ENCODE results near the gene MRPS9.

The MRPS9 gene

GRCh38 chr2:105039559-105039958 lies 1.7 kb downstream of the MRPS9 start:
- H3K4me2 ChIP-seq (ENCODE audit: low read depth, low read length, poor library complexity, severe bottlenecking) = peak overlapping the region; percentile 75
- H3K36me3 ChIP-seq (ENCODE audit: low read length) = peaks cover 5% of the 10 kb centered on the region
- no peak overlapping the region for H3K9ac ChIP-seq (ENCODE audit: low read length)
- no peak overlapping the region for H2AFZ ChIP-seq (ENCODE audit: low read depth, low read length, severe bottlenecking)
- H3K27ac ChIP-seq (ENCODE audit: low read depth, low read length) = no peak overlapping the region
- H3K79me2 ChIP-seq (ENCODE audit: insufficient read depth, low read length) = peaks cover 29% of the 10 kb centered on the region; the same call in 1 of the 2 replicates
- no peaks in the 10 kb centered on the region for H4K20me1 ChIP-seq (ENCODE audit: low read depth, low read length)
- no peaks in the 10 kb centered on the region for H3K9me2 ChIP-seq (replicated peaks; ENCODE audit: insufficient read depth, low read length)
- H3K9me3 ChIP-seq (ENCODE audit: insufficient read depth, low read length) = no peaks in the 10 kb centered on the region
- no peak for TF ChIP-seq CTCF (IDR thresholded peaks at IDR 0.05; ENCODE audit: insufficient read depth, low read length, poor library complexity, severe bottlenecking)
- no peak for TF ChIP-seq EZH2phosphoT487 (conservative IDR thresholded peaks at IDR 0.05; ENCODE audit: low read length)
- no peaks in the 10 kb centered on the region for H3K27me3 ChIP-seq (ENCODE audit: low read length)
- no peak overlapping the region for H3K4me3 ChIP-seq (ENCODE audit: insufficient read depth, low read length, poor library complexity, severe bottlenecking)
- H3F3A ChIP-seq (ENCODE audit: insufficient read depth) = no peaks in the 10 kb centered on the region; the same call in 1 of the 2 replicates

GRCh38 chr2:105042189-105042588 lies 4.3 kb downstream of the MRPS9 start:
- no peaks in the 10 kb centered on the region for H3K9me2 ChIP-seq (replicated peaks; ENCODE audit: insufficient read depth, low read length)
- H3K9ac ChIP-seq (ENCODE audit: low read length) = no peak overlapping the region
- H3K4me3 ChIP-seq (ENCODE audit: insufficient read depth, low read length, poor library complexity, severe bottlenecking) = no peak overlapping the region
- H3K4me2 ChIP-seq (ENCODE audit: low read depth, low read length, poor library complexity, severe bottlenecking) = no peak overlapping the region
- no peak overlapping the region for H3K27ac ChIP-seq (ENCODE audit: low read depth, low read length)
- peaks cover 29% of the 10 kb centered on the region; the same call in 1 of the 2 replicates for H3K79me2 ChIP-seq (ENCODE audit: insufficient read depth, low read length)
- TF ChIP-seq EZH2phosphoT487 (conservative IDR thresholded peaks at IDR 0.05; ENCODE audit: low read length) = no peak
- H2AFZ ChIP-seq (ENCODE audit: low read depth, low read length, severe bottlenecking) = no peak overlapping the region
- no peaks in the 10 kb centered on the region for H4K20me1 ChIP-seq (ENCODE audit: low read depth, low read length)
- no peaks in the 10 kb centered on the region for H3K9me3 ChIP-seq (ENCODE audit: insufficient read depth, low read length)
- H3K36me3 ChIP-seq (ENCODE audit: low read length) = peaks cover 5% of the 10 kb centered on the region
- H3F3A ChIP-seq (ENCODE audit: insufficient read depth) = no peaks in the 10 kb centered on the region; the same call in 1 of the 2 replicates
- no peaks in the 10 kb centered on the region for H3K27me3 ChIP-seq (ENCODE audit: low read length)

GRCh38 chr2:105052773-105053172 lies 14.9 kb downstream of the MRPS9 start:
- H3F3A ChIP-seq (ENCODE audit: insufficient read depth) = no peaks in the 10 kb centered on the region
- no peaks in the 10 kb centered on the region for H4K20me1 ChIP-seq (ENCODE audit: low read depth, low read length)
- no peak overlapping the region for H2AFZ ChIP-seq (ENCODE audit: low read depth, low read length, severe bottlenecking)
- peaks cover 18% of the 10 kb centered on the region; the same call in 1 of the 2 replicates for H3K79me2 ChIP-seq (ENCODE audit: insufficient read depth, low read length)
- no peaks in the 10 kb centered on the region for H3K27me3 ChIP-seq (ENCODE audit: low read length)
- H3K9ac ChIP-seq (ENCODE audit: low read length) = no peak overlapping the region
- H3K9me3 ChIP-seq (ENCODE audit: insufficient read depth, low read length) = no peaks in the 10 kb centered on the region
- no peak overlapping the region for H3K4me3 ChIP-seq (ENCODE audit: insufficient read depth, low read length, poor library complexity, severe bottlenecking)
- H3K9me2 ChIP-seq (replicated peaks; ENCODE audit: insufficient read depth, low read length) = no peaks in the 10 kb centered on the region
- H3K27ac ChIP-seq (ENCODE audit: low read depth, low read length) = no peak overlapping the region
- H3K36me3 ChIP-seq (ENCODE audit: low read length) = peaks cover 19% of the 10 kb centered on the region
- no peak overlapping the region for H3K4me2 ChIP-seq (ENCODE audit: low read depth, low read length, poor library complexity, severe bottlenecking)
- TF ChIP-seq CTCF (IDR thresholded peaks at IDR 0.05; ENCODE audit: insufficient read depth, low read length, poor library complexity, severe bottlenecking) = no peak
- no peak for TF ChIP-seq EZH2phosphoT487 (conservative IDR thresholded peaks at IDR 0.05; ENCODE audit: low read length)

GRCh38 chr2:105055613-105056012 lies 17.7 kb downstream of the MRPS9 start:
- no peak overlapping the region for H3K4me2 ChIP-seq (ENCODE audit: low read depth, low read length, poor library complexity, severe bottlenecking)
- no peak overlapping the region for H2AFZ ChIP-seq (ENCODE audit: low read depth, low read length, severe bottlenecking)
- no peak overlapping the region for H3K4me3 ChIP-seq (ENCODE audit: insufficient read depth, low read length, poor library complexity, severe bottlenecking)
- H3K27ac ChIP-seq (ENCODE audit: low read depth, low read length) = no peak overlapping the region
- H4K20me1 ChIP-seq (ENCODE audit: low read depth, low read length) = no peaks in the 10 kb centered on the region
- H3K27me3 ChIP-seq (ENCODE audit: low read length) = no peaks in the 10 kb centered on the region
- H3K9me2 ChIP-seq (replicated peaks; ENCODE audit: insufficient read depth, low read length) = no peaks in the 10 kb centered on the region
- no peak overlapping the region for H3K9ac ChIP-seq (ENCODE audit: low read length)
- H3K36me3 ChIP-seq (ENCODE audit: low read length) = peaks cover 11% of the 10 kb centered on the region
- peaks cover 18% of the 10 kb centered on the region; the same call in 1 of the 2 replicates for H3K79me2 ChIP-seq (ENCODE audit: insufficient read depth, low read length)
- H3F3A ChIP-seq (ENCODE audit: insufficient read depth) = no peaks in the 10 kb centered on the region
- H3K9me3 ChIP-seq (ENCODE audit: insufficient read depth, low read length) = no peaks in the 10 kb centered on the region
- TF ChIP-seq CTCF (IDR thresholded peaks at IDR 0.05; ENCODE audit: insufficient read depth, low read length, poor library complexity, severe bottlenecking) = no peak
- no peak for TF ChIP-seq EZH2phosphoT487 (conservative IDR thresholded peaks at IDR 0.05; ENCODE audit: low read length)
